Measurements from ENCODE around the gene IKBKG.
"Not testable (repeated sequence)": the region's sequence is repeated elsewhere in the genome, so short reads cannot be mapped to it uniquely, and the experiment has no call there.

Gene IKBKG

DNA sequence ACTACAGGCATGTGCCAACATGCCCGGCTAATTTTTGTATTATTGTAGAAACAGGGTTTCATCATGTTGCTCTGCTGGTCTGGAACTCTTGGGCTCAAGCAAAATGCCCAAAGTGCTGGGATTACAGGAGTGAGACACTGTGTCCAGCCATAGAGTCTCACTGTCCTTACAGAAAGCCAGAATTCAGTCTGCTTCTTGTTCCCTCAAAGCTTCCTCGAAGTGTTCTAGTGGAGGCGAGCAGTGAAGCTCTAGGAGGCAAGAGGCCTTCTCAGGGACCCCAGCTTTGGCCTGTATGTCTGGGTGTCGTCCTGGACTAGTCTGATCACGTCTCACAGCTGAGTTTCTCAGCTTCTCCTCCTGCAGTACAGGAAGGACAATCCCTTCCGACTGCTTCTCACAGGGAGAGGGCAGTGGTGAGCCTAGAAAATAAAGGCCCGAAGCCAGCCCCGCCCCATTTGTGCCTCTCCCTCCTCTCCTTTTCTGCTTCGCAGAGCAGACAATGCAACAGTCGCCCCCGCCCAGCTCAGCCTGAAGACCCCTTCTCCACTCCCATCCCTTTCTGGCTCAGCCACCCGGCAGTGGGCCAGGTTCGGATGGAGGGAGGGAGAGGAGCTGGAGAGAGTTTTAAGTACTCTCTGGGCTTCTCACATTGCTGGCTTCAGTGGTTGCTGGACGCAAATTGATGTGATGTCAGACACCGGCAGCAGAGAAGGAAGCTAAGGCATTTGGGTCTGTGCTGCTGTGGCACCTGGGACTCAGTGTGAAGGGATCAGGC lies 20.3 kb upstream of the IKBKG start:
- peak; percentile 73 for DNase-seq

DNA sequence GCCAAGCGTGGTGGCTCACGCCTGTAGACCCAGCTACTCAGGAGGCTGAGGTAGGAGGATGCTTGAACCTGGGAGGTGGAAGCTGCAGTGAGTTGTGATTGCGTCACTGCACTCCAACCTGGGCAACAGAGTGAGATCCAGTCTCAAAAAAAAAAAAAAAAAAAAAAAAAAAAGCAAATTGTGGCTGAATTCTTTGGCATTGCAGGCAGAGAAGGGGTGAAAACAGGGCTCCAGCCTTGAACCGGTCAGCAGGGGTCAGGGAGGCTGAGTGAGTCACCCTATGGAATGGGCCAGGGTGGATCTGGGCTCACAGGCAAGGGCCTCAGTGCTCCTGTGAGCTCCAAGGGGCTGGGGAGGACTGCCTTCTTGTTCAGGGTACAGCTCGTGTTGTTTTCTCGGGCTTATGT lies 18.2 kb upstream of the IKBKG start:
- DNase-seq: no peak

DNA sequence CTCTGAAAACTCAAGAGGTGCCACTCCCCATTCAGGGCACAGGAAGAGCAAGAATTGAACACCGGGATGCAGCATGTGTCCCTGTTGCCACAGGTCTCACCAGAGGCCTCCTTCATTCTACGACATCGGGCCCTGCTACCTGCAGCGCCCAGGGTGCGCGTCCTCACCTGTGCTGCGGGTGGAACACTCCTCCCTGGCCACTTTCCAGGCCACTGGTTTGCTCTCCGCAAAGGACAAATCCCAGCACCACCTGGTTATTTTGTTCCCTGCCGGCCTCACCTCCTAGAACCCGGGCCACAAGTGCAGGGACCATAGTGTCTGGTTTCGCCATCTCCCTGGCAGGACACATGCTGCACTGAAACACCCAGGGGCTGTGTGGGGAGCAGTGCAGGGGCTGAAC lies 17.1 kb upstream of the IKBKG start:
- DNase-seq: no peak

DNA sequence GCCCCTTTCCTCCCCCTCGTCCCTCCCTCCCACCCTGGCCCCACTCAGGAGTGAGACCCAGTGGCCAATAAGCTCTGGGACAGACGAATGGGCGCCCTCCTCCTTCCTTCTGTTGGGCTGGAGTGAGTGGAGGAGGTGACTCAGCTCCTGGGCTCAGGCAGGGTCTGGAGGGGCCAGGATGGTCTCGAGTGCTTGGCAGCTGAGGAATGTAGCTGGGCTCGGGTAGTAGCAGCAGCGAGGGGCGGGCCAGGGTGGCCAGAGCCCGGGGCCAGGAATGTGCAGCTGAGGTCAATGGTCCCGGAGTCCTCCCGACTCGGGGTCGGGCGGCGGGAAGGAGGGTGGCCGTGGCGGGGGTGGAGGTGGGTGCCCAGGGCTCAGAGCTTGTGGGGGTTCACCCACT lies 15.8 kb upstream of the IKBKG start:
- no peak for DNase-seq

DNA sequence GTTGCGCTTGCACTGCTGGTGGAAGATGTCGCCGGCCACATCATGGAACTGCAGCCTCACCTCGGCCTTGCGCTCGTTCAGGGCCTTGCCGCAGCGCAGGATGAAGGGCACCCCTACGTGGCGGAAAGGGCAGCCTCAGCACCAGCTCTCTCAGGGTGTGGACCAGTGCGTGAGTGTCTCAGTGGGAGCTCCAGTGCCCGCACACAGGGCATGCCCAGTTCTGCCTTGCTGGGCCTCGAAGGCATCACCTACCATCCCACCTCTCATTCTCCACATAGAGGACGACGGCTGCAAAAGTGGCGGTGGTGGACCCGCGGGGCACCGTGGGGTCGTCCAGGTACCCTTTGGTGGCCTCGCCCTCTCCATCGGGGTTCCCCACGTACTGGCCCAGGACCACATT lies 14.7 kb upstream of the IKBKG start:
- DNase-seq: no peak

DNA sequence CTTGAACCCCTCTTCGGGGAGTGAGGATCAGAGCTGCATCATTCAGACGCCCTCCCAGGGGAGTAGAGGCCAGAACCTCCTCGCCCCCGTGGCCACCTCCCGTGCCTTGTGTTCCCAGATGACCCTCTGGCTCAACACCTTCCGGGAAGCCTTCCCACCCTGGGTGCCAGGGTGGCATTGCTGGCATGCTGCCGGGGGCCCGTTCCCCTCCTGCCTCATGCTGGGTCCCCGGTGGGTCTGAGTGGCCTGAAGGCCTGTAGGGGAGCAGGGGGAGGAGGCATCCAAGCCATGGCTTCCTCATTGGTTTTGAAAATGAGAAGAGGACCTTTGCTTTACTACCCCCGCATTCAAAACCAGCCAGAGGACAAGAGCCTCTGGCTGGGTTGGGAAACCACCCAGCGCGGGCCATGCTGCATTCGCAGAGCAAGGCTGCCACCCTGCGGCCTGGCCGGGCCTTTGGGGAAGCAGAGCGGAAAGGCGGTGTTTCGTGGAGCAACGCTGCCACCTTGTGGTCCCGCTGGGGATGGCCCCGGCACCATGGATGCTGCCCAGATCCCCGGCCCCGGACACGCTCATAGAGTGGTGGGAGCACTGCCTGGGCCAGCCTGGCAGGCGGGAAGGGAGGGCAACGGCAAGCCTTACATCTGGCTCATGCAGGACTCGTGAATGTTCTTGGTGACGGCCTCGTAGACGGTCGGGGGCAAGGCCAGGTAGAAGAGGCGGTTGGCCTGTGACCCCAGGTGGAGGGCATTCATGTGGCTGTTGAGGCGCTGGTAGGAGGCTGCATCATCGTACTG lies 12.7 kb upstream of the IKBKG start:
- DNase-seq: peak; percentile 92

DNA sequence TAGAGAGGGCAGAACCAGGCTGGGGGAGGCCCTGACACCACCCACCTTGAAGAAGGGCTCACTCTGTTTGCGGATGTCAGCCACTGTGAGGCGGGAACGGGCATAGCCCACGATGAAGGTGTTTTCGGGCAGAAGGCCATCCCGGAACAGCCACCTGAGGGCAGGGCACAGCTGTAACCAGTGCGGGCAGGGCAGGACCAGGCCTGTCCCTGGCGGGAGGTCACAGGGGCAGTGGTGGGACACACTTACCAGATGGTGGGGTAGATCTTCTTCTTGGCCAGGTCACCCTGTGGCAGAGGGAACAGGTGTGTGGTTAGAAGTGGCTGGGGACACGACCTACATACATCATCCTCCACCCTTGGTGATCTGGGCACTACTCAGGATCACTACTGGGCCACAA lies 11.5 kb upstream of the IKBKG start:
- no peak for DNase-seq

DNA sequence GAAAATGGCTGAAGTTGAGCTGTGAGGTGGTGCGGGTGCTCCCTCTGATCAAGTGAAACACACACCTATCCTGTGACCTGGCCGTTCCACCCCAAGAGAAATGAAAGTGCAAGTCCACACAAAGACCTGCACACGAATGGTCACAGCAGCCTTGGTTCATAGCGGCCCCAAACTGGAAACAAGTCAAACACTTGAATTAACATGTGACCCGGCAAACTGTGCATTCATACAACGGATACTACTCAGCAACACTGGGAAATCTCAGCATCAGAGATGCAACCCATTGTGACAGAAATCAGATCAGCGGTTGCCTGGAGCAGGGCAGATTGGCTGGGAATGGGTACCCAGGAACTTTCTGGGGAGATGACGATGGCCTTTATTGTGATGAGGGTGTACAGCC lies 8.3 kb upstream of the IKBKG start:
- no peak for DNase-seq

DNA sequence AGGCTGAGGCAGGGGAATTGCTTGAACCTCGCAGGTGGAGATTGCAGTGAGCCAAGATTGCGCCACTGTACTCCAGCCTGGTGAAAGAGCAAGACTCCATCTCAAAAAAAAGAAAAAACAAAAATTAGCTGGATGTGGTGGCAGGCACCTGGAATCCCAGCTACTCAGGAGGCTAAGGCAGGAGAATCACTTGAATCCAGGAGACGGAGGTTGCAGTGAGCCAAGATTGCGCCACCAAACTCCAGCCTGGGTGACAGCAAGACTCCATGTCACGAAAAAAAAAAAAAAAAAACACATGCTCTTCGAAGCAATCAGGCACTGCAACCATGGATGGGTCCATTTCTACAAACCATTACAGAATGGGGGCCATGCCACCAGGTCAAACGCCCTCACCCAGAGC lies 7.1 kb upstream of the IKBKG start:
- not testable (repeated sequence) for DNase-seq

DNA sequence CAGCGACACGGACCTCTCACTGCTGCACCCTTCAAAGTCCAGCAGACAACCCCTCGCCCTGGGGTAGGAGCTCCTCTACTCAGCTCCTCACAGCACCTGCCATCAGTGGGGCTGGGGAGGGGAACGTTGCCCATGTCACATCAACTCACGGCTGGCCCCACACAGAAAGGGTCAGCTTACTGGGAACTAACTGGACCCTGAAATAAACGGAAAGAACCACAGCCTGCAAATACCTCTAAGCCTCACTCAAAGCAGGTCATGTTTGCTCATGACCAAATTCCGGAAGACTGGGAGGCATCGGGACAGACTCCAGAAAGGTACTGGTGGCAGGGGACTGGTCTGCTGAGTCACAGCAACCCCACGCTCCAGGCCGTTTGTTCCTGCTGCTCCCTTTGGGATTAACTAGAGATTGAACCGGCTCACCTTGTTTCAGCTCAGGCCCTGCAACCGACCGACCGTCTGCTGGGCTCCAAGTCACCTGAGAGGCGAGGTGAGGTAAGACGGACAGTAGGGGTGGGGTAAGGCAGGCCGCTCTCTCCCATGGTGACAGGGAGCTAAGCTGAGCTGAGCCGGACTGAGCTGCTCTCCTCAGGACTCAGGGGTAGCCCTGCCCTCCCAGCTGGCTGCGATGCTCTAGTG lies 6.4 kb upstream of the IKBKG start:
- no peak for DNase-seq

DNA sequence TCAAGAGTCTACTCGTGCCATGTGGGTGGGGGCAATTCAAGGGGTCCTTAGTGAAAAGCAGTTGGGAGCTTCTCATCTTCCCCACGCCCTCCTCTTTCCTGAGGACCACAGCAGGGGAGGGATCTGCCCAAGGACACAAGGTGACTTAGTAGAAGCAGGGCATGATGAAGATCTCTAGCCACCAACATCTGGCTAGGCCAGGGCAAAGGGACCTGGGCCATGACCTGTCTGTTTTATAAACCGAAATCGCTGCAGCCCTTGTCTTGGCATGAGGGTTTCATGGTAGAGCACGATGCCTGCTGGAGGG lies 5.9 kb upstream of the IKBKG start:
- DNase-seq: no peak

DNA sequence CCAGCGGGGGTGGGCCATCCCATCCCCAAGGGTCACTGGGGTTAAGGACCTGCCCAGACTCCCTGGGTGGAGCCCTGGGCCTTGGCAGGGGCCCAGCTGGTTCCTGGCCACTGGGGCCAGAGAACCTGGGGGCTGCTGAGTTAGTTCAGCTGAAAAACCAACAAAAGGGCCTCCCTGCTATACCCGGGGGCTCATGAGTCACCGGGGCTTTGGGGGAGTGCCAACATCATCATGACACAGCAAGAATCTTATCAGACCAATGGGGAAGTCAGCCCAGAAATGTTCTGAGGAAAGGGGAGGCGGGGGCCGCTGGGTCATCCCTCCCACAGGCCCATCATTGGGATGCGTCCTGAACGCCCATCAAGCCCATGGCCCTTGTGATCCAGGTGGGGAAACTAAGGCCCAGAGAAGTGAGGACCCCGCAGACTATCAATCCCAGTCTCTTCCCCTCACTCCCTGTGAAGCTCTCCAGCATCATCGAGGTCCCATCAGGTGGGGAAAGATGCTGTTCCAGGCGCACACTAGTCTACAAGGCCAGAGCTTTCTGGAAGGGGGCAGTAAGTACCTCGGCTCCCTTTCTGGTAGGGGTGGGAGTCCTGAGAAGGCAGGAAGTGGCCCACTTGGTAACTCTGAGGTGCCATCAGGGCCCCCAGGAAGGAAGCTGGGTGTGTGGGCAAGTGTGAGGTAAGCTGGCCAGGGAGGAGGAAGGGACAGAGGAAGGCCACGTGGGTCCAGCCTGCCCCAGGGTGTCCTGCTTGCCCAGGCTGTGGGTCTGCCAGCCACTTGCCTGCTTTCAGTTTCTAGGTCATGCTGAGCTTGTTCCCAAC lies 5.3 kb upstream of the IKBKG start:
- peak; percentile 62 for DNase-seq

DNA sequence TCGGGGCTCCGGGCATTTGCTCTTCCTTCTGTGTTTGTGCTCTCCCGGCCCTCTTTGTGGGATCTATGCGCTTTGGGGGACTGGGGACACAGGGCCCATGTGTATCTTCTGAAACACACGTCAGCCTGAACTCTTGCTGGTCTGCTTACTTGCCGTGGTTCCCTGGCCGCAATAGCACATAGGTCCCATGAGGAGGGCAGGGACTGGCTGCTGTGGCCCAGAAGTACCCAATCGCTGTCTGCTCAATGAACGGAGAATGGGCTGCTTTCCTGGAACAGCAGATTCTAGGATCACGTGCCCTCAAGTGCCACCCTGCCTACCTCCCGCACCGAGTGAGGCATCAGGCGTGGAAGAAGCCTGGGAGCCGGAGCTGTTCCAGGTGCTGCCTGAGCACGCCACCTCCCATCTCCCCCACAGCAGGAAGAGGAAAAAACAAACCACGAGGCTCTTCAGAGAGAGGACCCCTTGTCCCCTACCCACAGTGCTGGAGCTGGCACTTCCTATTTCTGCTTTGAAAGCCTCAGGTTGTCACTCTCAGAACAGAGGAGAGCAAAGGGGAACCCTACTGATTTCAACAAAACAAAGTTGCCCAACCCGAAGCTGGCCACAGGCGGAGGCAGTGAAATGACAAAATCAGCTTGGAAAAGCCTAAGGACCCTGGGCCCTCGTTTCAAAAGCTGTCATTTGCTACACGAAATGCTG lies 4.5 kb upstream of the IKBKG start:
- DNase-seq: peak; percentile 57

DNA sequence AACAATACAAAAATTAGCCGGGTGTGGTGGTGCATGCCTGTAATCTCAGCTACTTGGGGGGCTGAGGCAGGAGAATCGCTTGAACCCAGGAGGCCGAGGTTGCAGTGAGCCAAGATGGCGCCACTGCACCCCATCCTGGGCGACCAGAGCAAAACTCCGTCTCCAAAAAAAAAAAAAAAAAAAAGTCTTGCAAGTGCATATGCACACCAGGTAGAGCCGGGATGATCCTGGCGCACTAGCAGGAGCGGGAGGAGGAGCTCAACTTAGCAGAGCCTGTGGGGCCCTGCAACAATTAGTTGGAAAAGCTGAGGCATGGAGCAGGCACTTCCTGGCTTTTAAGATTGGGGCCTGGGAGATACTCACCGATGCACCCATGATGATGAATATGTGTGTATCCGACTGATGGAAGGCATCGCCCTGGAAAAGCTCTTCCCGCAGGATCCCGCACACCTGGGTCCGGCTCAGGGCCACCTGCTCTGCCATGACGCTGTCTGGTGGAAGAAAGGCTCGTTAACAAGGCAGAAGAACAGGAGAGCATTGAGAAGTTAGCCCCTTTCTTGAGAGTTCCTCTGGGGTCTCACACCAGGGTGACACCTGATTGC lies 1.6 kb upstream of the IKBKG start:
- no peak for DNase-seq

DNA sequence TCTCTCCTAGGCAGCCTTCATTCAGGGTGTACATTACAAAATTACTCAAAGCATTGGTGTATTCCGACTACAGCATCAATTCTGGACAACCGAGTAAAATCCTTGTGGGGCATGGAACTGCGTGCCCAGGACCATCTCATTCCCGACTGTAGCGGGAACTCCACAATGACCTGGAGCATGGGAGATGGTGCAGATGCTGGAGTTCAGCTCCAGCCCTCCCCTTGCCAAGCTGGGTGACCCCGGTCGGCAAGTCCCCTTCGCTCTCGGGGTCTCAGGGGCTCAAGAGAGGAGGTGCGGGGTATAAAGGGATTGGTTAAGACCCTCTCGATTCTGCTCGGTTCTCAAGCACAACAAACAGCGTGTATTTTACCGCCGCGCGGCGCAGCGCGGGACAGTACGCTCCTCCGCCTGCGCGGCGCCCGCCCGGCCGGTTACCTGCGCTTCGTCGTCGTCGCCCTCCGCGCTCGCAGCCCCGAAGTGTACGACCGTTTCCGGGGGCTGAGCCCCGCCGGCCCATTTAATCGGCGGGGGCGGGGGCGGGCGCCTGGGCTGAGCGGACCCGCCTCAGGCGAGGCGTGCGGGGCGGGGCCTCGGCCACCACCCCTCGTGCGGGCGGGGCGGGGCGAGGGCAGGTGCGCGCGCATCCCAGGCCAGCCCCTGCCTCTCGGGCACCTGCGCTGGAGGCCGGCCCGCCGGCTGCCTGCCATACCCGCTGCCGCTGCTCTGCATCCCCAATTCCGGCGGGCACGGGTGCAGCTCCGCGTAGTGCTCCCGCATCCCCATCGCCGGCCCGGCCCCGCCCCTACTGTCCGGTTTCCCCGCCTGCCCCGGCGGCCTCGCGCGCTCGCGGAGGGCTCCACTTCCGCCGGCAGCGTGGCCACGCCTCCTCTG lies 821 bp upstream of the IKBKG start, which contains the start of gene G6PD:
Gene G6PD (minus strand): TSS at position 493 of the 891 bp plus-strand sequence. CDS start 691 bp downstream, outside the sequence.
- peak; percentile 89 for DNase-seq

DNA sequence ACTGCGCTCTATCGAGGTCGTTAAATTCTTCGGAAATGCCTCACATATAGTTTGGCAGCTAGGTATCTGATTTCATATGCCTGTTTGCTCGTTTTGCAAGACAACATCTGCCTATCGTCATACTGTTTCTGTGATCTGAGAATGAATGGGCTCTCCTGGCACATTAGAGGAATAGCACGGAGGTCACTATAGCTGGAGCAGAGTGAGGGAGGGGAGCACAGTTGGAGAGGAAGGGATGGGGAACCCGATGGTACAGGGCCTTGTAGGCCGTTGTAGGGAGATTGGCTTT lies 552 bp downstream of the IKBKG start:
- DNase-seq: no peak

DNA sequence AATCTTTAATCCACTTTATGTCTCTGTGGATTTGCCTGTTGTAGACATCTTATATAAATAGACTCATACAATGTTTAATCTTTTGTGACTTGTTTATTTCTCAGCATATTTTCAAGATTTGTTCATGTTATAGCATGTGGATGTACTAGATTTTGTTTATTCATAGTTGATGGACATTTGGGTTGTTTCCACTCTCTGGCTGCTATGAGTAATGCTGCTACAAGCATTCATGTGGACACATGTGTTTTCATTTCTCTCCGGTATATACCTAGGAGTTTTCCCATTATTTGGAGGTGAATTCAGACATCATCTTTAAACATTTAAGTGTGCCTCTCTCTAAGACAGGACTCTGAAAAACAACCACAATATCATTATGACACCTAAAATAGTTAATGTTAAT lies 2.3 kb downstream of the IKBKG start:
- no peak for DNase-seq

DNA sequence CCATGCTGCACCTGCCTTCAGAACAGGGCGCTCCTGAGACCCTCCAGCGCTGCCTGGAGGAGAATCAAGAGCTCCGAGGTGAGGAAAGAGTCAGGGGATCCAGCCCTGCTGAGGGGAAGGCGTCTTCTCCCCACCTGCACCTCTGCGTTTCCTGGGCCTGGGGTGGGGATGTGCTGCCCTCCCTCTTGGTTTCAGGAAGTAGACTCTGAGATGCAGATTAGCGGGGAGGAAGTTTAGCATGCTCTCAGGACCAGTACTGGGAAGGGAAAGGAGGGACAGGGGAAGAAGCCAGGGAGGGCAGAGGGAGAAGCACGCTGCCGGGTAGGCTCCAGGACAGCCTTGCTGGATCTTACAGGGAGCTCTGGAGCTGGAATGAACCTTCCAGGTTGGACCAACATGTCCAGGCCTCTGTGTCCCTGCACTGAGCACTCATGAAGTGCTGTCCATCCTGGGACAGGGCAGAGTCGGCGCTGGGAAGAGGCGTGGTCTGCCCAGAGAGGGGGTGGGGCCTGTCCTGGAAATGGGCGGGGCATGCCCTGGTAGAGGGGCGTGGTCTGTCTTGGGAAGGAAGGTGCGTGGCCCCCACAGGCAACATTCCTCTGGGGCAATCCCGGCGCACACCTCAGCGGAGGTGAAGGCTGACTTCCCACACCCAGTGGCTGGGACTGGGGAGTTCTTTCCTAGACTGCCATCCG lies 4.8 kb downstream of the IKBKG start:
- DNase-seq: not testable (repeated sequence)

DNA sequence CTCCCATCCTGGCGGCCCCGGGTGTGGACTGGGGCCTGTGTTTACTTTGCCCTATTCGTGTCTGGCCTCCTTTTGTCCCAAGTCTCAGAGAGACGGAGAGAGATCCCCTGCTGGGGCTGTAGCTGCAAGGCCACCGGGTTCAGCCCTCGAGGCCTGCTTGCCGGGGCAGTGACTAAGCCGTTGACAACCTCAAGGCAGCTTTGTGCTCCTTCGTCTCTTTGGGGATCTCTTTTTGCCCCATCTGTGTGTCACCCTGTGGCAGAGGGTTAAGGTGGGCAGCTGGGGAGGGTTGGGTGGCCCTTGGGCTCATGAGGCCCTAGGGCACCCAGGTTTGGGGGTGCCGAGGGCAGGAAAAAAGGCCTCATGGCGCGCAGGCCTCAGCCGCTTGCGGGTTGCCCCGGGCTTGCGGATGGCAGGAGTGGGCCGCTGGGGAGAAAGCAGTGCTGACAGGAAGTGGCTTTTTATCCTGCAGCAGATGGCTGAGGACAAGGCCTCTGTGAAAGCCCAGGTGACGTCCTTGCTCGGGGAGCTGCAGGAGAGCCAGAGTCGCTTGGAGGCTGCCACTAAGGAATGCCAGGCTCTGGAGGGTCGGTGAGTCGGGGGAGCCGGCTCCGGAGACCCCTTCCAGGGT lies 10.8 kb downstream of the IKBKG start:
- not testable (repeated sequence) for DNase-seq

DNA sequence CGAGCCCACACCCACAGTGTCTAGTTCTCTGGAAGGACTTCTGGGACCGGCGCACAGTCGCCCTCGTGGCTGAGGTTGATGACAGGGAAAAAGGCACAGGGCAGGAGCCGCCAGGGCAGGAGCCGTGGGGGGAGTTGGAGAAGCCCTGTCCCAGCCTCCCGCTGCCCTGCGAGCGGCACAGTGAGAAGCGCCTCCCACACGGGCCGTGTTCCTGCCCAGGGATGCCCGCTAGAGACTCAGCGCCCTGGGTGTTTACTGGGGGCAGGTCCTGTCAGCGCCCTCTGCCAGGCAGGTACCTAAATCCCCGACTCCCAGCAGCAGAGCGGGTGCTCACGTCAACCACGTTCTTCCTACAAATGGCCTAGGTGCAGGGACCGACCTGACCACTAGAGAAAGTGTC lies 11.5 kb downstream of the IKBKG start:
- DNase-seq: not testable (repeated sequence)

Data from activated CD8-positive, alpha-beta memory T cell treated with anti-CD3 and anti-CD28 coated beads, Interleukin-2, amount 50 U/mL, for 48 hours (primary cell).